IMR-90 (cell line): ENCODE data around the gene FOXM1. TPM values are rescaled to one million over a fixed set of nuclear protein-coding genes. Genes with fewer than 3 reads are reported as not detected.

Experiments used
- ATAC-seq: fragments of 200-7000 bp; cut with Tn5 transposase; 2 replicates; pipeline ENCODE4 v1.9.1; 2020; ENCODE audit warnings: low read depth, mild to moderate bottlenecking, moderate library complexity
- BruUV-seq: library from RNA; stranded (reverse); fragments of 400-500 nt; replicated peaks from 2 replicates; lab custom pipeline; 2021; lab: Mats Ljungman, UMichigan
- CTCF ChIA-PET: fragments of 300-600 bp; formaldehyde crosslinking; extraction: SDS; loops from one replicate; lab custom pipeline; 2021; ENCODE audit warnings: antibody characterized with exemption; lab: Yijun Ruan, JAX
- POLR2A ChIA-PET: fragments of 300-600 bp; sonication (Branson Sonifier 250); formaldehyde crosslinking; loops from one replicate; lab custom pipeline; 2022; ENCODE audit warnings: antibody characterized with exemption; ENCODE audit not compliant: unreplicated experiment; lab: Charles Lee
- DNase-seq: peaks from one replicate; pipeline ENCODE4 v3.0.0; 2013
- H2AFZ ChIP-seq: replicated peaks from 2 replicates; pipeline ENCODE3; 2013; ENCODE audit warnings: low read length, mild to moderate bottlenecking; ENCODE audit not compliant: poor library complexity
- H2AK5ac ChIP-seq: 2 replicates; pipeline ENCODE4 v1.6.1; 2013; ENCODE audit warnings: low read depth, low read length, inconsistent platforms
- H2AK9ac ChIP-seq: replicated peaks from 2 replicates; pipeline ENCODE3; 2013; ENCODE audit warnings: mild to moderate bottlenecking, low read depth, low read length, moderate library complexity; ENCODE audit not compliant: poor library complexity
- H2BK120ac ChIP-seq: 2 replicates; pipeline ENCODE4 v1.6.1; 2013; ENCODE audit warnings: low read depth, low read length, inconsistent platforms
- H2BK15ac ChIP-seq: 3 replicates; pipeline ENCODE4 v1.6.1; 2013; ENCODE audit warnings: low read depth, low read length, inconsistent platforms
- H2BK20ac ChIP-seq: 2 replicates; pipeline ENCODE4 v1.6.1; 2013; ENCODE audit warnings: low read depth, mild to moderate bottlenecking, inconsistent platforms, low read length, moderate library complexity
- H2BK5ac ChIP-seq: 2 replicates; pipeline ENCODE4 v1.6.1; 2013; ENCODE audit warnings: mild to moderate bottlenecking, low read depth, low read length, inconsistent platforms; ENCODE audit not compliant: poor library complexity, severe bottlenecking
- H3K14ac ChIP-seq: replicated peaks from 2 replicates; pipeline ENCODE4 v1.6.1; 2013; ENCODE audit warnings: low read depth, low read length, inconsistent platforms
- H3K18ac ChIP-seq: 2 replicates; pipeline ENCODE4 v1.6.1; 2013; ENCODE audit warnings: low read depth, low read length, control low read depth
- H3K23ac ChIP-seq: 2 replicates; pipeline ENCODE4 v1.6.1; 2013; ENCODE audit warnings: low read depth, low read length, inconsistent platforms
- H3K27ac ChIP-seq: 2 replicates; pipeline ENCODE4 v1.5.1; 2013; ENCODE audit warnings: mild to moderate bottlenecking, control low read depth, low read length; ENCODE audit not compliant: insufficient read depth
- H3K27me3 ChIP-seq: 2 replicates; pipeline ENCODE4 v1.6.1; 2013; ENCODE audit warnings: low read length; ENCODE audit not compliant: control insufficient read depth, insufficient read depth
- H3K36me3 ChIP-seq: 2 replicates; pipeline ENCODE4 v1.6.1; 2013; ENCODE audit warnings: low read length, mixed read lengths; ENCODE audit not compliant: control insufficient read depth, insufficient read depth
- H3K4ac ChIP-seq: 2 replicates; pipeline ENCODE4 v1.6.1; 2013; ENCODE audit warnings: low read depth, low read length, inconsistent platforms
- H3K4me1 ChIP-seq: 2 replicates; pipeline ENCODE4 v1.6.1; 2013; ENCODE audit warnings: low read length, mixed read lengths; ENCODE audit not compliant: control insufficient read depth, insufficient read depth
- H3K4me2 ChIP-seq: 2 replicates; pipeline ENCODE4 v1.6.1; 2013; ENCODE audit warnings: low read depth, mild to moderate bottlenecking, control low read depth, low read length, moderate library complexity
- H3K4me3 ChIP-seq: 2 replicates; pipeline ENCODE4 v1.5.1; 2013; ENCODE audit warnings: low read depth, mild to moderate bottlenecking, control low read depth, low read length, moderate library complexity; ENCODE audit not compliant: insufficient read depth
- H3K56ac ChIP-seq: 2 replicates; pipeline ENCODE4 v1.6.1; 2013; ENCODE audit warnings: low read length, inconsistent platforms; ENCODE audit not compliant: insufficient read depth; ENCODE audit errors: extremely low read depth
- H3K79me1 ChIP-seq, 2 experiments: 2 replicates each; pipeline ENCODE4 v1.6.1; 2013; ENCODE audit warnings: low read length in 2 of 2, inconsistent platforms in 1 of 2, low read depth in 1 of 2
- H3K9ac ChIP-seq: 2 replicates; pipeline ENCODE4 v1.6.1; 2013; ENCODE audit warnings: low read depth, low read length, control low read depth
- H3K9me1 ChIP-seq: 2 replicates; pipeline ENCODE4 v1.6.1; 2013; ENCODE audit warnings: low read length, inconsistent platforms; ENCODE audit not compliant: insufficient read depth
- H3K9me3 ChIP-seq: 2 replicates; pipeline ENCODE4 v1.6.1; 2013; ENCODE audit warnings: low read length; ENCODE audit not compliant: control insufficient read depth, insufficient read depth
- H4K20me1 ChIP-seq: 2 replicates; pipeline ENCODE4 v1.6.1; 2013; ENCODE audit warnings: low read length, inconsistent platforms; ENCODE audit not compliant: insufficient read depth
- H4K5ac ChIP-seq: 2 replicates; pipeline ENCODE4 v1.6.1; 2013; ENCODE audit warnings: mild to moderate bottlenecking, low read depth, low read length, control low read depth
- H4K8ac ChIP-seq, 2 experiments: 2 replicates each; pipeline ENCODE4 v1.6.1; 2013; ENCODE audit warnings: low read depth in 2 of 2, low read length in 2 of 2, control low read depth in 1 of 2, inconsistent platforms in 1 of 2
- H4K91ac ChIP-seq: 2 replicates; pipeline ENCODE4 v1.6.1; 2013; ENCODE audit warnings: low read depth, low read length, inconsistent platforms; ENCODE audit not compliant: insufficient read depth
- BHLHE40 ChIP-seq: fragments of 150-350 bp; IDR thresholded peaks from 2 replicates; pipeline ENCODE4 v1.6.1; 2016; ENCODE audit warnings: mild to moderate bottlenecking, low read depth, low read length
- CEBPB ChIP-seq: IDR thresholded peaks from 2 replicates; pipeline ENCODE4 v1.6.1; 2012; ENCODE audit warnings: low read depth, low read length, improper control_type of control experiment
- CTCF ChIP-seq: conservative IDR thresholded peaks from 2 replicates; pipeline ENCODE4 v1.5.1; 2012; ENCODE audit warnings: mild to moderate bottlenecking, low read depth, low read length, improper control_type of control experiment
- ELK1 ChIP-seq: fragments of 150-350 bp; IDR thresholded peaks from 2 replicates; pipeline ENCODE4 v1.6.1; 2016; ENCODE audit warnings: low read depth, mild to moderate bottlenecking, low read length, moderate library complexity, borderline replicate concordance
- FOS ChIP-seq: fragments of 150-350 bp; IDR thresholded peaks from 2 replicates; pipeline ENCODE4 v1.6.1; 2016; ENCODE audit warnings: low read depth, low read length
- NFE2L2 ChIP-seq: fragments of 150-350 bp; IDR thresholded peaks from 2 replicates; pipeline ENCODE4 v1.6.1; 2016; ENCODE audit warnings: low read depth, mild to moderate bottlenecking, low read length
- POLR2A ChIP-seq: IDR thresholded peaks from 2 replicates; pipeline ENCODE4 v1.6.1; 2012; ENCODE audit warnings: mild to moderate bottlenecking, low read depth, low read length
- RFX5 ChIP-seq: IDR thresholded peaks from 2 replicates; pipeline ENCODE4 v1.8.0; 2012; ENCODE audit warnings: low read depth, mild to moderate bottlenecking, low read length, moderate library complexity
- SMC3 ChIP-seq: fragments of 150-350 bp; IDR thresholded peaks from 2 replicates; pipeline ENCODE4 v1.6.1; 2016; ENCODE audit warnings: low read depth, mild to moderate bottlenecking, antibody characterized with exemption, low read length, moderate library complexity
- USF2 ChIP-seq: fragments of 150-350 bp; IDR thresholded peaks from 2 replicates; pipeline ENCODE4 v1.6.1; 2017; ENCODE audit warnings: mild to moderate bottlenecking, antibody characterized with exemption, low read length, low read depth
- WGBS, 2 experiments: methylation state at CpG; one replicate each; pipeline versions ENCODE4 v1.1.5 to v1.1.7; 2013; ENCODE audit warnings: missing lambda C conversion rate in 2 of 2; ENCODE audit not compliant: insufficient read length in 1 of 2; ENCODE audit errors: extremely low coverage in 2 of 2; 5-methylcytosine and 5-hydroxymethylcytosine counted together
- dilution Hi-C: fragments of 300-500 bp; cut with HindIII; formaldehyde crosslinking; loops from one replicate; pipeline ENCODE4 v1.14.3; 2018; ENCODE audit warnings: low sequenced_read_pairs; ENCODE audit not compliant: unreplicated experiment
- in situ Hi-C: fragments of 300-500 bp; cut with MboI; formaldehyde crosslinking; loops from 3 replicates; pipeline ENCODE4 v1.14.3; 2019; ENCODE audit warnings: low sequenced_read_pairs, inconsistent platforms, mixed read lengths
- intact Hi-C: fragments of 100-400 bp; cut with micrococcal nuclease; formaldehyde crosslinking; loops from 2 replicates; pipeline ENCODE4 v1.10.0; 2022
- polyA plus RNA-seq, 3 experiments: library from polyadenylated mRNA; depleted of rRNA; stranded (reverse); fragments of >200 nt; gene quantifications; 2 replicates each; pipeline ENCODE4 v1.2.3, GENCODE V29; 2012; ENCODE audit warnings: low replicate concordance in 1 of 3
- total RNA-seq: library from RNA; depleted of rRNA; stranded (reverse); fragments of >200 nt; gene quantifications from 2 replicates; pipeline ENCODE4 v1.2.3, GENCODE V29; 2012

Gene FOXM1
- total and polyA plus RNA-seq, 2 of the 4 experiments (the other 2 are of a cell fraction) = 14.9 to 29.3 TPM

GRCh38 chr12:2895051-2895451 lies 18.1 kb upstream of the FOXM1 start:
- Histone ChIP-seq H2BK5ac (no peak overlapping the region), H2AK5ac (no peak overlapping the region), H2AFZ (no peak overlapping the region), H3K4me3 (no peak overlapping the region), H3K79me1 (peaks cover 9 to 67% of the 10 kb centered on the region in 2 experiments; a peak in 3 of 4 replicates), H3K18ac (no peak overlapping the region), H3K14ac (no peak overlapping the region), H2AK9ac (no peak overlapping the region), H2BK20ac (no peak overlapping the region), H4K5ac (no peak overlapping the region), H2BK15ac (no peak overlapping the region), H4K8ac (no peak overlapping the region), H3K36me3 (peaks cover 2% of the 10 kb centered on the region), H3K9me1 (peaks cover 12% of the 10 kb centered on the region), H3K4me1 (peaks cover 7% of the 10 kb centered on the region), H3K27ac (no peak overlapping the region), H3K4ac (no peak overlapping the region), H3K9me3 (no peaks in the 10 kb centered on the region), H4K20me1 (peaks cover 30% of the 10 kb centered on the region), H3K27me3 (no peaks in the 10 kb centered on the region), H3K56ac (no peak overlapping the region), H3K9ac (no peak overlapping the region), H3K4me2 (no peak overlapping the region), H3K23ac (no peak overlapping the region), H4K91ac (no peak overlapping the region), H2BK120ac (no peak overlapping the region)
- ChIA-PET CTCF (interaction anchor here (1.1 kb wide), 1 partner anchor 147 kb away, joined by 3 read pairs; no protein-coding TSS in a partner anchor), POLR2A (no interaction called here)
- intact Hi-C loops = no loop called here
- no peak; the same call in 1 of the 2 replicates for ATAC-seq
- no peak for TF ChIP-seq RFX5
- TF ChIP-seq BHLHE40 = no peak
- TF ChIP-seq USF2 = no peak
- TF ChIP-seq CTCF = no peak
- no peak for TF ChIP-seq POLR2A
- TF ChIP-seq CEBPB = no peak
- no peak for TF ChIP-seq NFE2L2
- no peak for TF ChIP-seq FOS
- no peak for TF ChIP-seq SMC3
- TF ChIP-seq ELK1 = no peak
- no CpG with 5 or more reads among the region's 2 CpGs for WGBS, 2 experiments
- dilution Hi-C loops = no loop called here
- BruUV-seq = no TSS peak
- in situ Hi-C loops = no loop called here
- no peak for DNase-seq
